ENCODE measurements around the gene ROPN1L.
A peak's percentile ranks its signal among the peaks of the same experiment; 100 is the strongest.
"Not testable (repeated sequence)": the region's sequence is repeated elsewhere in the genome, so short reads cannot be mapped to it uniquely, and the experiment has no call there.

The ROPN1L gene

DNA sequence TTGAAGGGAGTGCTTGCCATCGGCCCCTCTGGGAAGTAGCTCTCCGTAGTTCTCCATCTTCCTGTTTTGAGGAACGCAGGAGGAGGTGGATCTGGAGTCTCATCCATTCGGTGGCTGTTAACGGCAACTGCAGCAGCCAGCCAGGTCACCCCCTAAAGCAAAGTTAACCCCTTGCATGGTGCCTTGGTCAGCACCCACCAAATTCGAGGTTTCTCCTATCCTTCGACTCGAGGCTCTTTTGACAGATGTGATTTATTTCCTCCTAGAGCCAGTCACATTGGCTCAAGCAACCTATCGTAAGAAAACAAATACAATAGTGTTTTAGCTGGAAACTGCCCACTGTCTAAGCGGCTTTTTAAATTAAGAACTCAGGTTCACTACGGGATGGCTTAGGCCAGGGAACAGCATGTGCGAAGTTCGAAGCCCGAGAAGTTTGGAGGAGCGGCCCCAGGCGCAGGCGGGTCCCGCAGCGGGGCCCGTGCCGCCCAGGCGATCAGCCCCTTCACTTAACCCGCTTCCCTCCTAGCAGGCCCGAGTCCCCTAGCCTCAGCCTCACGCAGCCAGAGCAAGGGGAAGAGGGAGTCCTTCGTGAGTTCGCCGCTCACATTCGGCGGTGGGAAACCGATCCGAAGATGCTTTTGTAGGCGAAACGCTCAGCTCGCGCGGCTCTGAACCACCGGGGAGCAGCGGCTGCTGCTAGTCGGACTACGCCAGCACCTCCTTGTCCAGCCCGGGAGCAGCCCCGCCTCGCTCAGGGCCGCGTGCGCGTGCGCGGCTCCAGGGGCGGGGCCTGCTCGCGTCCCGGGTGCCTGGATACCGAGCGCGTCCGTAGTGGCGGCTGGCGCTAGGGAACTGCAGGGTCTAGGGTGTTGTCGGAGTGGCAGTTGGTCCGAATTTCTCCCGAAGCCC is at the start of gene ROPN1L:
Gene ROPN1L, plus strand, starts transcription at position 797 of the 909 bp plus-strand sequence. CDS start 289 bp downstream, outside the sequence.
- DNase-seq (ENCODE audit: low read depth in 2 of 2), result peak; percentile 72 to 74

DNA sequence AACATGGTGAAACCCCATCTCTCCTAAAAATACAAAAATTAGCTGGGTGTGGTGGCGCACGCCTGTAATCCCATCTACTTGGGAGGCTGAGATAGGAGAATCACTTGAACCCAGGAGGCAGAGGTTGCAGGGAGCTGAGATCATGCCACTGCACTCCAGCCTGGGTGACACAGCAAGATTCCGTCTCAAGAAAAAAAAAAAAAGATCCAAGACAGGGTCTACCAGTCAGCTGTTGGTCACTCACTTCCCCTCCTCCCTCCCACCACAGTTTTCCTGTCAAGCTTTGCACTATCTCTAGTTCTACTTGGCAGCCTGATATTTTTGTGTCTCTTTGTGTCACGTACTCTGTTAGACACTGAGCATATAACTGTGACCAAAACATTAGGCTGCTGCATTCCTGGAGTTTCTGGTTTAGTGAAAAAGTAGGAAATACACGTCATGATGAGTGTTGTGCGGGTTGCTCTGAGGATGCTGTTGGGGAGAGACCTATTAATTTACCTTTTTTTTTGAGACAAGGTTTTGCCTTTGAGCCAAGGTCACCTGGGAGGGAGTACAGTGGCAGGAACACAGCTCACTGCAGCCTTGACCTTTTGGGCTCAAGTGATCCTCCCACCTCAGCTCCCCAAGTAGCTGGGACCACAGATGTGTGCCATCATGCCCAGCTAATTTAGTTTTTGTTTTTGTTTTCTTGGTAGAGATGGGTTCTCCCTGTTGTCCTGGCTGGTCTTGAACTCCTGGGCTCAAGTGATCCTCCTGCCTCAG is 48.9 kb upstream of the ROPN1L start:
- not testable (repeated sequence) for DNase-seq (ENCODE audit: low read depth in 2 of 2)

DNA sequence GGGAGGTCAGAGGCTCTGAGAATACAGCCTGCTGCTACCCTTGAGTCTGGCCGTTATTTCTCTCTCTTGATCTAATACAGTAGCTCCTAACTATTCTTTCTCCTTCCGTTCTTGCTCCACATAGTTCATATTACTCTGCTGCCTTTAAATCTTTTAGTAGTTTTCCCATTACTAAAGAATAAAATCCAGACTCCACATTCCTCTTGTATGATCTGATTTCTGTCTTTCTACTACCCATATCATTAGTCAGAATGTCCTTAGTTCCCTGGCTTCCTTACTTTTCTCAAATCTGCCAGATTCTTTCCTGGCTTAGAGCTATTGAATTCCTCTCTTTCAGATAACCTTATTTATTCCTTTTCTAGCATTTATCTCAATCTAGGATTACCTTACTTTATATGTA is 48.2 kb upstream of the ROPN1L start:
- no peak for DNase-seq (ENCODE audit: low read depth in 2 of 2)

DNA sequence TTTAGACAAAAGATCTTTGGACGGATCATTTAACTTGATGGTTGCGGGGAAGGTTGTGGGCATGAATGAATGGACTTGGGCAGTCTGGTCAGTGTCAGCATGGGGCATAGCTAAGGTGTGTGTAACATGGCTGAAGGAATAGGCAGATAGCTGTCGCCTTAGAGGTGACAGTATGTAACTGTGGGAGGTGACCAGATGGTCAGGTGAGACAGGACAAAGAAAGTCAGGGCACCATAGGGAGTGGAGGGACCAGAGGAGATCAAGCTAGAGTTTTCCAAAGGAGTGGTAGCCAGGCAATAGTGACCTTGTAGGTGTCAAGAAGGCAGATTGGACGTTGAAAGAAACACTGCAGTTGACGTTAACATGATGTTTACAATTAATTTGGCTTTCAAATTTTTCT is 45.1 kb upstream of the ROPN1L start:
- no peak for DNase-seq (ENCODE audit: low read depth in 2 of 2)

DNA sequence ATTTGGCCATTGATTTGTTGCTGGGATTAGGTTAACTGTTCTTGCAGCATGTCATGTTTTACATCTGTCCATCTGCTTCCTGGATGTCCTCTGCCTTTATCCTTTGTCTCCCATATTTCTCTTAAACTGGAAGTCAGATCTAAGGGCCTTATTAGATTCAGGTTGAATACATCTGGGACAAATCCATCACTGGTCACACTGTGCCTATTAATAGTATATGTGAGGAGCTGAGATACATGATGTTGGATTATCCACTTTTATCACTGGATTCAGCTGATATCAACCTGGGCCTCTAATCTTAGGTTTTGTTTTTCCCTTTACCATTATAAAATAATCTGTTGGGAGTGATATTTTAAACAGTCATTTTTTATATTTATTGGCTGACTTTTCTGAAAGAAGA is 41.8 kb upstream of the ROPN1L start:
- no peak for DNase-seq (ENCODE audit: low read depth in 2 of 2)

DNA sequence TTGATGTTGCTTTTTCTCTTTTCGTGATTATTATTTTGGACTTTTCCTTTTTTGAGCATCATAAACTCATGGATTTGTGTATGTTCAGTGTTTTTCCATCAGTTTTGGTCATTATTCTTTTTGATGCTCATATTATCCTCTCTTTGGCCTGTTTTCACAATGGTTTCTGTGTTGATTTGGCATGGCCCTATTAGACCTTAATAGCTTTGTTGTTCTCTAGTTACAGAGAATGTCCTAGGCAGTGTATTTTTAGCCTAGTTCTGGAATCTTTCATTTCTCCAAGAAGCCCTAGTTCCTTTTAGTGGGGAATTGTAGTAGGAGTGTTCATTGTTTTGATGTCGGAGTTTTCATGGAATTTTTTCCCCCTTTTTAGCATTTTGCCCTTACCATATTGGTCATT is 41.3 kb upstream of the ROPN1L start:
- DNase-seq (ENCODE audit: low read depth in 2 of 2), result no peak

DNA sequence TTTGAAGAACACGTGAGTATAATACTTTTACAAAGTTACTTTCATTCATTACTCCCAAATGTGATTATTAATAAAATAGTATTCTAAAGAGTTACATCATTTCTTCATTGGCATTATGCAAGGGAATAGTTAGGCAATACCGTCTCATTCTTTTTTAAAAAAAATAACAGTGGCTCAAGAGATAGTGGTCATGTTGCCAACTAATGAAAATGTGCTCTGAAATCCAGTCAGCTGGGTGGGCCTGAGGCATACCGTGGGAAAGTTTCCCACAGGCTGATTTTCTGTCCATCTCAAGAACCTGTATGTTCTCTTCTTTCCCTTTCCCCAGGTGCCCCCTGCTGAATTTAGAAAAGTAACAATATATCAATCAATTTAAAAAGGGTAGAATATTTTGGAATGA is 40.8 kb upstream of the ROPN1L start:
- no peak for DNase-seq (ENCODE audit: low read depth in 2 of 2)

DNA sequence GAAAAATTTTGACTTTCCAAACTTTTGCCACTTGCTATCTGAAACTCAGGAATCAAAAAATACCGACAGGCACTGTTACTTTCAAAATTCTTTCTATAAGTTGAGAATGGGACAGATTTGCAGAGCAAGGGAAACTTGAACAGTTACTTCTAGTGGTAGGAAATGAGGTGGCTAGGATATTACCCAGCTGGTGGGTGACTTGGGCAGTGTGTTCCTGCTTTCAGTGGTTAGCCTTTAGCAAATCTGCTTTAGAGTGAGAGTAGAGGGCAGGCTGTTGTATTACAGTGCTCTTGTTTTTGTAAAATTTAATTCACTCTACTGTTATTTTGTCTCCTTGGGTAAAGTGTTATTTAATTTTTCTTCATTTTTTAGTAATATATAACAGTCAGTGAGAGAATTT is 40.2 kb upstream of the ROPN1L start:
- no peak for DNase-seq (ENCODE audit: low read depth in 2 of 2)

DNA sequence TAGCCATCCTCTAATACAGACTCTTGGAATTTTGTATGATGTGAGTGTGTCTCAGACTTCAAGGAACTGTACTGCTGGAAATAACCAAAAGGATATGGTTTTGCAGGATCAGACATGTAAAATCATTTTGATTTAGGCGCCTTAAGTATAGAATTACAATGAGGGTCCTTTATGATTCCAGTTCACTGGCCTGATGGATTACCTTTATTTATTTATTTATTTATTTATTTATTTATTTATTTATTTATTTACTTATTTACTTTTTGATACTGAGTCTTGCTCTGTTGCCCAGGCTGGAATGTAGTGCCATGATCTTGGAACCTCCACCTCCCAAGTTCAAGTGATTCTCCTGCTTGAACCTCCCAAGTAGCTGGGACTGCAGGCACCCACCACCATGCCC is 37.9 kb upstream of the ROPN1L start:
- DNase-seq (ENCODE audit: low read depth in 2 of 2), result no peak

DNA sequence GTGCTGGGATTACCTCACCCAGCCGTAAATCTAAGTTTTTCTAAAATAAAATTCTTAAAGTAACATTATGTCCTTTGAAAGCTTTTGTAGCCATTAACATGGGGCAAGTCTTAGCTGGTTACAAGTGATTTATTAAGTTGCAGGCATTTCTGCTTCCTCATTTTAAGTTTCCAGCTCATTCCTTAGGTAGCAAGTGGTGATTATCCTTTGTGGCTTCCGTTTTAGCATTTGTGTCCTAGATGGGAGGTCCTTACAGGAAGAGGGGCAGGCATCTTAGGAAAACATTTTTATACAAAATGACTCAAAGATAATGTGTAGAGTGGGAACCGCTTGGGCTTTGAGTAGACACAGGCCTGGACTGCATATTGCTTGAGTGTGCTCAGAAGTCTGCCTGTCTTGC is 35.0 kb upstream of the ROPN1L start:
- no peak for DNase-seq (ENCODE audit: low read depth in 2 of 2)

DNA sequence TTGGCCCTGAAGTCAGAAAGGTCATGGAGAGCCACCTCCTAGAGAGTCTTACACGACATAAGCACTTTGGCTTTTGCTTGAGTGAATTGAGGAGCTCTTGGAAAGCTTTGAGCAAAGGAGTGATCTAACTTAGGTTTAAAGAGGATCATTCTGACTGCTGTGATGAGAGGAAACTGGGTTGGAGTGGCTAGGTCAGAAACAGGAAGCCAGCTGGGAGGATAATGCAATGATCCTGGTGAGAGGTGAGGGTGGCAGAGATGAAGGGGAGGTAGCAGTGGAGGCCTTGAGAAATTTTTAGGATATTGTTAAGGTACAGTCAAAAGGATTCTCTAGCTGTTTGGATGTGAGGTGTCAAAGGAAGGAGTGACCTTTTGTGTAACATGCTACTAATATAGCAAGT is 32.2 kb upstream of the ROPN1L start:
- DNase-seq (ENCODE audit: low read depth in 2 of 2), result no peak

DNA sequence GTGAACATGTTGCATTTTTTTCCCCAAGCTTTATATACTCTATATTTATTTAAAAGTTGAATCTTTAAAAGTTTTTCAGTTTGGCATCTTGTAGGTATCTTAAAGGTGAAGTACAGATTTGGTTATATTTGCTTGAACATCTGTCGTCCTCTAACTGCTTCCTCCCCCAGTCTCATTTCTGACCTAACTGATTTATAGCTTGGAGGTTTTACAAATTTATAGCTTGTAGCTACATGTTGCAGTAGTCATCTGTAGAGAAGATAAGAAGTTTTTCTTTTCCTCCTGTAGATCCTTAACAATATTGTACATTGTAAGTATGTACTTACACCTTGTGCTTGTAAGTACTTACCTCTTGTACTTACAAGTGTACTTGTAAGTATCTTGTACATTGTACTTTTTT is 31.0 kb upstream of the ROPN1L start:
- no peak for DNase-seq (ENCODE audit: low read depth in 2 of 2)

DNA sequence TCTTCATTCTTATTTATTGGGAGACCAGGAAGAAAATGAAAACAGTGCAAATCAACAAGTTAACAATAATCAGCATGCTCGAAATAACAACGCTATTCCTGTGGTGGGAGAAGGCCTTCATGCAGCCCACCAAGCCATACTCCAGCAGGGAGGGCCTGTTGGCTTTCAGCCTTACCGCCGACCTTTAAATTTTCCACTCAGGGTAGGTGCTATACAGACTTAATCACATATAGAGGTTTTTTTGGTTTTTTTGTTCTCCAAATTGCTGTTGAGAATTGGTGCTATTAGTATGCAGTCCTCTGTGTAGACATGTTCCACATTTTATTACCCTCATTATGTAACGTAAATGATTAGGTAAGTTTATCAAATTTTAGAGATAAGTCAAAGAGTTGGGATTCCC is 30.3 kb upstream of the ROPN1L start:
- no peak for DNase-seq (ENCODE audit: low read depth in 2 of 2)

DNA sequence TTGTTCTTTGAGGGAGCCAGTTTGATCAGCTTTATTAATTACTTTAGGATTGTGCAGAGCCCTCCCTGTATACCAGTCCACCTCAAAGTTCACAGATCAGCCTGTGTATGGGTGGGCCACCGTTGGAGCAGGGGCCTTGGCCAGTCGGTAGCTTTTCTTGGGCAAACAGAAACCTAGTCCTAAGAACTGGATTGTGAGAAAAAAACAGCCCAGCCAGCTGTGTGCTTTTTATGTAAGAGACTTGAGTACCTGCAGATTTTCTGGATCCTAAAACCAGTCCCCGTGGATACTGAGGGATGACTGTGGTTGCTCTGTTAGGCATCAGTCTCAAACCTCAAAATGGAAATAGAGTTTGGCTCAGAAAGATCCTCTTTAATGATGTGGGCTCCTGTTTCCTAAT is 24.8 kb upstream of the ROPN1L start:
- DNase-seq (ENCODE audit: low read depth in 2 of 2), result no peak

DNA sequence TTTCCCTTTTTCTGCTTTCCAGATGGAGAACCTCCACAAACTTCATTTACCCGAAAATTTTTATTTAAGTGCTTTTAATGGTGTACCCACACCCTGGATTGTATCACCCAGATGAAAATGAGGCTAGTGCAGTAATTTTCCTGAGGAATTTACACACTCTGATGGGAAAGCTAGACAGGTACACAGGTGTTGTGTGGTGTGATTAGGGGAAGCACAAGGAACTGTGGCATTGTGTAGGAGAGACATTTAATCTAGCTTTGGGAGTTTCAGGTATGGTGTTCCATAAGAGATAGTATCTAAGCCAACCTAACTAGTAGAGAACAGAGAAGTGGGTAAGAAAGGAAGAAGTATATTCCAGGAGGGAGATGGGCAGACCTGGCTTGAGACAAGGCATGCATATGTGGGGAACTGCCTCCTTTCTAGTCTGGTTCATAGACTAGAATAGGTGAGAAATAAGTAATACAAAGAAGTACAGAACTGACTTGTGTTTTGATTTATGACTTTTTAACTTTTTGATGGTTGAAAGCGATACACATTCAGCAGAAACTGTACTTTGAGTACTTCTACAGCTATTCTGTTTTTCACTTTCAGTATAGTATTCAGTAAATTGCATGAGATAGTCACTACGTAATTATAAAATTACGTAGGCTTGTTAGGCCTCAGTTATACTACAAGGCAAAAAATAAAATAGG is 22.9 kb upstream of the ROPN1L start:
- no peak for DNase-seq (ENCODE audit: low read depth in 2 of 2)

DNA sequence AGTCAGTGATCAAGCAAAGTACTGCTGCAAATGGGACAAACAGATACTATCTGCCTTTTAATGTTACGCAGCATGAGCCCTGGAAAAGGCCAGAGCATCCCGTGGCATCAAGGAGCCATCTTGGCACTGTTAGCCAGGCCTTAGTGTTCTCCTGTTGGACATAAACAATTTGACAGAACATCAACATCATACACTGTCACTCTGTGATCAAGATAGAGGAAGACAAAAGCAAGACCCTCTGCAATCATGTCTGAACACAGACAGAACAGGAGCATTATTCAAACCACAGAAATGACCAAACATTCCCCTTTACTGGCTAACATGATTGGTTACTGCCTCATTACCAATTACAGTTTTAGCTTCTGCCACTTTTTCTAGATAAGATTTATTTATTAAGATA is 21.2 kb upstream of the ROPN1L start:
- DNase-seq (ENCODE audit: low read depth in 2 of 2), result no peak

DNA sequence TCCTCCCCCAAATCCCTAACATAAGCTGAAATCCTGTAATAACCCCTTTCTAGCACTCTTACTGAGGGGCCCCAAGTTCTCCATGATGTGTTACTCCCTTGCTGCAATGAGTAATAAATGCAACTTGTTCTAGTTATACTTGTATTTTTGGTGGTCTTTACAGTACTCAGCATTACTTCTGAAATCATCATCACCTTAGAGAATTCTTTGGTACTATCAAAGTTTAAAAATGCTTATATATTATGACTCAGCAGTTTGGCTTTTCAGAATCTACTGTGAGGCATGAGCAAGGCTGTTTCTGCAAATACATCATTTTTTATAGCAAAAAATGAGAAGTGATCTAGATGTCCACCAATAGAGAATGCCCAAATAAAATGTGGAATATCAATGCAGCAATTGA is 20.7 kb upstream of the ROPN1L start:
- DNase-seq (ENCODE audit: low read depth in 2 of 2), result no peak

DNA sequence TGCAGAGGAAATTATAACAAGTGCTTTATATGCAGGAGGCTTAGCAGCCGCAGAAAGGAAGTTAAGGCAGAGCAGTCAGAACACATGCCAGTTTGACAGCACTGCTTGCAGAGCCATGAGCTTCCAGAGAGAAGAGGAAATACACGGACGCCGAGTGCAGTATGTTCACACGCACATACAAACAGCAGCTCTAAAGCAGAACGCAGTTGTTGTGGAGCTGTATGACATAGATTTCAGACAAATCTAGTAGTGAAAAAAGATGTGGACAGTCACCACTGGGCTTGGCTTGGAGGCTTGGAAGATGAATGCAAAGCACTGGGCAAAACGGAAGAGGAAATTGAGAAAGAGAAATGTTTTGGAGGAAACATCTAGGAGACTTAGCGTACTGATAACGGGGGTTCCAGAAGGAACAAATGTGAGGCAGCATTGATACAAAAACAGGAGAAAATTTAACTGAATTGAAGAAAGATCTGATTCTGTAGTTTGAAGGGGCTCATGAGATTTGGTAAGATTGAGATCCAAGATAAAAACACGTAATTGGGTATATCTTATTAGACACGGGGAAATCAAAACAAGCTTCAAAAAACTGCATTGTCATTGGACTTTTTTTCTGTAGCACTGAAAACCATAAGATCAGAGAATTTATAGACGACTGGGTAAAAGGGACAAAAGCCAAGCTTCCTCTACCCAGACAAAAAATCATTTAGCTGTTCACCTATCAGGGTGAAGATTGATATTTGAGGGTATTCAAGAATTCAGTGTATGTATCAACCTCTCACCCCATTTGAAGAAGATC is 19.6 kb upstream of the ROPN1L start:
- DNase-seq (ENCODE audit: low read depth in 2 of 2), result no peak

DNA sequence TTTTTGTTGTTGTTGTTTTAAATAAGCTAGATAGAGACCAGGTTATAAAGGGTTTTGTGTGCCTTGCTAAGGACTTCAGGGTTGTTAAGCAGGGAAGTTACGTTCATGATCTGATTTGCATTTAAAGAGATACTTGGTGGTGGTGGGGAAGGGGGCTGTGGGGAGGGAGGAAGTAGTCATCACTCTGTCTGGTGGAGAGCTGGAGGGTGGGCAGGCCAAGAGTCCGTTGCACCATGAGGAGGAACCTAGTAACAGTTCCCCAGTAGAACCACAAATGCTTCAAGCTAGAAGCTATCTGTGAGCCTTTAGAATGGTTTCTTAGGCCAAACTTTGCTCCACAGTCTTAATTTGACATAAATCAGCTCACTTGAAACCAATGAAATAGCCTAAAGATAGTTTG is 18.7 kb upstream of the ROPN1L start:
- DNase-seq (ENCODE audit: low read depth in 2 of 2), result no peak

DNA sequence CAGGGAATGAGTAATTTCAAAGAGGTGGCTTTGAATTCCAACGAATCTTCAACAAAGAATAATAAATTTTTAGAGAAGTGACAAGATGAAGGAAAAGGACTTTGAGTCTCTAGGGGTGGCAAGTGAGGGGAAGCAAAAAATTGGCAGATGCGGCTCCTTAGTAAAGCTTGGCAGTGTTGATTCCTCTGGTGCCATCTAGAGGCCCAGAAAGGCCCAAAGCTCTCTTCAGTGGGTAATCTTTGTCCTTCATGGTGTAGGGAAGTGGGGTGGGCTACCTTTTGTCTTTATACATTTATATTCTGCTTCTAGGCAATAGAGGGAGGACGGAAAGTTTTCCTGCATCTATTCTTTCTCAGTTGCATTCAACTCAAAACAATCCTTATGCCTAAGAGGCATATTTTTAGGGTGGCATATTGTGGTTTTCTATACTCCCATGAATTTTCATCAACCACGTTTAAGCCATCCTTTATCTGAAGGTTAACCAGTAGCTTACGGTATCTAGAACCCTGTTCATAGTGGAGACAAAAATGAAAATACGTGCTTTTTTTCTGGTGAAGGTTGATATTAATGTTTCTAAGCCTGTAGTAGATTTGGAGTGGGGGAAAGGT is 17.5 kb upstream of the ROPN1L start:
- DNase-seq (ENCODE audit: low read depth in 2 of 2), result no peak

DNA sequence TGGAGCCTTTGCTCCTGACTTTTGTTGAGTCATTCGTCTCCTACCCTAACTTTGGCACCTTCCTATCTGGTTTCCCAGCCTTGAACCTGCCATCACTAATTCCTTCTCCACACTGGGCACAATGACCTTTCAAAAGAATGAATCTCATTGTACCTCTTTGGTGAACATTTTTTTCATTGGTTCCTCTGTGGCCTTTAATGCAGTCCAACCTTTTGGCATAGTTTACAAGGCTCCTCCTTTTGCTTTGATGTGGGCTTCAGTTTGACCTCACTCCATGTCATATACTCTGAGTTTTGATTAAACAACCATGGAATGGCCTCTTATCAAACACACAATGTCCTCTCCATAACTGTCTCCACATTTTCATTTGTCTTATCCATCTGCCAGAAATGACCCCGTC is 14.5 kb upstream of the ROPN1L start:
- DNase-seq (ENCODE audit: low read depth in 2 of 2), result no peak

All from stimulated activated CD4-positive, alpha-beta T cell treated with anti-CD3 and anti-CD28 coated beads, Interleukin-4, amount 100 ng/mL, for 48 hours (primary cell).